Ramos (cell line): ENCODE results near the gene KIF17.

Source experiments
- in situ Hi-C: fragments of 300-500 bp; cut with MboI; formaldehyde crosslinking; loops from one replicate; pipeline ENCODE4 v1.14.3; 2022; ENCODE audit warnings: low sequenced_read_pairs; ENCODE audit not compliant: unreplicated experiment

KIF17 gene

DNA sequence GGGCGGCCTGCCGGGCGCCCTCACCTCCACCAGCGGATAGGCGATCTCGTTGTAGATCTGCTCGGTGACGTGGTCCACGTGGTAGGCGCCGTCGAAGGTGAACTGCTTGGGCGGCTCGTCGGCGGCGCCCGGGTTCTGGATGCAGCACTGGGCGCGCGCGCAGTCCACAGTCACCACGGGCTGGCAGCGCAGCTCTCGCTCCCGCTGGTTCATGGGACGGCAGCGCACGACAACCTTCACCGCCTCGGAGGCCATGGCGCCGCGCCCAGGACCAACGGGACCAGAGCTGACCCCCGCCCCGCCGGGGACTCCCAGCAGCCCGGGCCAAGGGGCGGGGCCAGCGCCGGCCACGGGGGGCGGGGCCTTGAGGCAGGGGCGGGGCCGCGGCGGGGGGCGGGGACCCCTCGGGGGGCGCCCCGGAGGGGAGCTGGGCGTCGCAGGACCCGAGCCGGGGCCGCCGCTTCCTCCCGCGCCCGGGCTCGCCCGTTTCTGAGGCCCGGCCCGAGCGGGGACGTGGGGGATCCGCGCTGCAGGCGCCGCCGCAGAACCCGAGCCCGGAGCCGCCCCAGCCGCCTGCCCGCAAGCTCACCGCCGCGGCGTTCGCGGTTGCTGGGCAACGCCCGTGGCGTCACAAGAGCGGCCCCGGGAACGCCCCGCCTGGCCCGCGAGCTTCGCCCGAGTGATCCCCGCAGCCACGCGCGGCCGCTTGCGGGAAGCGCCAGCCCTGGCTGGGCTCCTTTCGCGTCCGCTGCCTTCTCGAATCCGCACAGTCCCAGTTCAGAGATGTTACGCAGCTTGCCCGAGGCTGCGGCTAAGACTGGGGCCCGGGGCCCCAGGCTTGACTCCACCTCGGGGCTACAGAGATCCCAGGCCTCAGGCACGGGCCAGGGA lies at the start of gene KIF17:
Gene KIF17 (minus strand): TSS at position 556 of the 891 bp plus-strand sequence. CDS start 301 bp downstream, at position 255.
- in situ Hi-C loops: no loop called here

DNA sequence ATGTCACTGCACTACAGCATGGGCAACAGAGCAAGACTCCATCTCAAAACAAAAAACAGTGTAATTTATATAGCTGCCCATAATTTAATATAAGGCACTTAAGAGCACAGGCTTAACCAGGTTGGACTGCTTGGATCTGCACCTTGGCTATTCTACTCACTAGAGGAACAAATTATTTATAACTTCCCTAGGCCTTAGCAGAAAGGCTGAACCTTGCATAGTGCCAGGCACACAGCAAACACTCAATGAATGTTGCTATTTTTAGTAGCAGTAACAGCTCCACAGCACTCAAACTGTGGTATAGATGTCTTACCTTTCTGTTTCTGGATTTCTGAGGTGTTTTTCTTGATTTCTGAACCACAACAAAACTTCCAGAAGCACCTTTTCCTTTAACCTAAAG lies 49.5 kb upstream of the KIF17 start:
- in situ Hi-C loops: no loop called here

DNA sequence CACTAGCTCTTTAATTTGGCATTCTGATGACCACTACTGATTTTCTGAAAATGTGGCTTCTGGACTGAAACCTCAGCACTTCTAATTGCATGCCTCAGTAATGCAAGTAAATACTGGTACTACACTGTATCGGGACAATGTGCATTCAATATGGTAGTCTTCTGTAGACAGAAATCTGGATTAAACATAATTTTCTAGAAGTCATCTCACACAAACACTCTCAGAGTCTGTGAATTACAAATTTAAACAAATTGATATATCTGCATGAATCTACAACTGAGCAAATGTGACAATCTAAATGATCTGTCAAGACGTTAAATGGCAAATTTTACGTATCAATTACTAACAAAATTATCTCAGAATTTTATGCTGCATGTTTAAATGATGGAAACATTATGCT lies 45.6 kb upstream of the KIF17 start:
- in situ Hi-C loops: no loop called here

DNA sequence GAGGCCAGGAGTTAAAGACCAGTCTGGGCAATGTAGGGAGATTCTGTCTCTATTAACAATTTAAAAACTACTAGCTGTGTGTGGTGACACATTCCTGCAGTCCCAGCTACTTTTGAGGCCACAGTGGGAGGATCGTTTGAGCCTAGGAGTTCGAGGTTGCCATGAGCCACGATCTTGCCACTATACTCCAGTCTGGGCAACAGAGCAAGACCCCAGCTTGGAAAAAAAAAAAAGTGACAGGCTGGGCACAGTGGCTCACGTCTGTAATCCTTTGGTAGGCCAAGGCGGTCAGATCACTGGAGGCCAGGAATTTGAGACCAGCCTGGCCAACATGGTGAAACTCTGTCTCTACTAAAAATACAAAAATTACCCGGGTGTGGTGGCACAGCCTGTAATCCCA lies 42.5 kb upstream of the KIF17 start:
- in situ Hi-C loops: no loop called here

DNA sequence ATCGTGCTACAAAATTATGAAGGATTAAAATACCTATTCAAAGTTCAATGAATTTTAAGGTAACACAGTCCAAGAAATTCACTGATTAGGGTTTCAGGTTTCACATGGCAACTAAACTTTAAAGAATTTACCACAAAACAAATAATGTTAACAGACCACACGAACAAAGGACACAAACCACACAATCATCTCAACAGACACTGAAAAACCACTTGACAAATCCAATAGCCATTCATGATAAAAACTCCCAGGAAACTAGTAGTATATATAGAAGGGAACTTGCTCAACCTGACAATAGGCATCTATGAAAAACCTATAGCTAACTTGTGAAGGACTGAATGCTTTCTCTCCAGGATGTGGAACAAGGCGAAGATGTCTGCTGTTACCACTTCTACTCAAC lies 35.8 kb upstream of the KIF17 start:
- in situ Hi-C loops: no loop called here

DNA sequence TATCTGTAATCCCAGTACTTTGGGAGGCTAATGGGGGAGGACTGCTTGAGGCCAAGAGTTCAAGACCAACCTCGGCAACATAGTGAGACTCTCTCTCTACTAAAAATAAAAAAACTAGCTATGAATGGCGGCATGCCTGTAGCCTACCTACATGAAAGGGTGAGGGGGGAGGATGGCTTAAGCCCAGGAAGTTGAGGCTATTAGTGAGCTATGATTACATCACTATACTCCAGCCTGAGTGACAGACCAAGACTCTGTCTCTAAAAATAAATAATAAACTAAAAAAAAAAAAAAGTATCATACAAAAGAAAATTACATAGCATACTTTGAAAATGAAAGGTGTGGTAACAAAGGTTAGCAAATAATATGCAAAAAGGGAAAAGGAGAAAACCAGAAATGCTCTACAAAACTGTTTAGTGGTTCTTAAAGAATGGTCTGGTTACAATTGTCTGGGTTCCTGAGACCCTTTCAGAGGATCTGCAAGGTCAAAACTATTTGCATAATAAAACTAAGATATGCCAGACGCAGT lies 33.7 kb upstream of the KIF17 start:
- in situ Hi-C loops: no loop called here

DNA sequence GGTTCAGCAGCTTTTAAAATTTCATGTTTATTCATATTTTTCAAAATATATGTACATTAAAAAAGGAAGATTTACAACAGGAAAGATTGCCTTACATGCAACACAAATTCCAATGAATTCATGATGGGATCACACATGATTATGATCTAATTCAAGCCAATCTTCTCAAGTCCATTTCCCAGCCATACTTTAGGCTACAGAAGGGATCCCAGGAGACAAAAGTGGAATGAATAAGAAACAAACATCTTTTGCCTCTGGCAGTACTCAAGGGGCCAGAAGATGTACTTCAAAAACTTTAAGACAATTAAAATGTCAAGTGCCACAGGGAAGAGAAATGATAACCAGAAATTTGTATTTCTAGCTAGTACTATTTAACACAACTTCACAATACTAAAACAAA lies 24.9 kb upstream of the KIF17 start:
- in situ Hi-C loops: no loop called here

DNA sequence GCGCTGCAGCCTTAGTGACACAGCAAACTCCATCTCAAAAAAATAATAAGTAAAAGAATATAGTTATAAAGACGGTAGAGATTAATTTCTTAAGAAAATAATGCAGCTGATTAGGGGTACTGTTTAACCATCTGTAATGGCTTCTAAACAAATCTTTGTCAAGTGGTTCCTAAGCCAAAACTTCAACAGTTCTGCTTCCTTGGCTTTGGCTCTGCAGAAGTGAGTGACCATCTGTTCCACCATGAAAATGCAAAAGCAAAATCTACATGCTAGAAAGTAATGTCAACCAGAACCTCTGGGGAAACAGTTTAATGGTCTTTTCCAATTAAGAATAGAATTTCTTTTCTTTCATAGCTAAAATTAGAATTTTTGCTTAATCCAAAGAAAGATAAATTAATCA lies 23.0 kb upstream of the KIF17 start:
- in situ Hi-C loops: no loop called here

DNA sequence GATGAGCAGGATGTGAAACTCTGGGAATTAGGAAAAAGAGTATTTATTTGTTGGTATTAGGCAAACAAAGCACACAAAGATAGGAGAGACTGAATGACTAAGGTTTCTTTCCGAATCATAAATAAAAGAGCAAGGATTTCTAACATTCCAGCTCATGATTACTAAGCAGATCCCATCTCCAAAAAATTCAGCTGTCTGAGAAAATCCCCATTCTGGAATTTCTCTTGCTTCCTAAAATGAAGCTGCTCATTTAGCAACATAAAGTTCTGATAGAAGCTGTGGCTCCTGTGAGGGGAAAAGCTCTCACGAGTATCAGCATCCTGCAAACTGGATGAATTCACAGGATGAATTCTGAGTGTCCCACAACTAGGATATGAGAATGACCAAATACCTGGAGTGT lies 21.4 kb upstream of the KIF17 start:
- in situ Hi-C loops: no loop called here

DNA sequence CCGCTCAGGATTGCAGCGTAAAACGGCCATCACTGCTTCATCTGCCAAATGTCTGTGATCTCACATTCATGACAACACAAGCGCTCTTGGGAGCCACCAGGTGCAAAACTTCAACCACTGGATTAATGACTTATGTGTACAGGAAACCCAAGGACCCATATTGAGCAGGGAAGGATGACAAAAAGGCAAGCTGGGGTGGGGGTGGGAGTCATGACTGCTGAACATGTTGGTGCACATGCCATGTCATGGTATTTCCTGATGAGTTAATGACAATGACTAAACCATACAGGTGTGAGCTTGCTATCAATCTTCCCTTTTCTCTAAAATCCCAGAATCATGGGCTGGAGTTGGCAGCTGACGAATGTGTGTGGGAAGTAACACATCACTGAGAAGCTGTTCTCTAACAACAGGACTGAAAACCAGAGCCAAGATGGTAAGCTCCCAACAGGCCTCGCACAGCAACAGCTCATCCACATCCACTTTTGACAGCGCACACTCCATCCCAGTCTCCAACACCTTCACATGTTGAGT lies 17.8 kb upstream of the KIF17 start:
- in situ Hi-C loops: no loop called here

DNA sequence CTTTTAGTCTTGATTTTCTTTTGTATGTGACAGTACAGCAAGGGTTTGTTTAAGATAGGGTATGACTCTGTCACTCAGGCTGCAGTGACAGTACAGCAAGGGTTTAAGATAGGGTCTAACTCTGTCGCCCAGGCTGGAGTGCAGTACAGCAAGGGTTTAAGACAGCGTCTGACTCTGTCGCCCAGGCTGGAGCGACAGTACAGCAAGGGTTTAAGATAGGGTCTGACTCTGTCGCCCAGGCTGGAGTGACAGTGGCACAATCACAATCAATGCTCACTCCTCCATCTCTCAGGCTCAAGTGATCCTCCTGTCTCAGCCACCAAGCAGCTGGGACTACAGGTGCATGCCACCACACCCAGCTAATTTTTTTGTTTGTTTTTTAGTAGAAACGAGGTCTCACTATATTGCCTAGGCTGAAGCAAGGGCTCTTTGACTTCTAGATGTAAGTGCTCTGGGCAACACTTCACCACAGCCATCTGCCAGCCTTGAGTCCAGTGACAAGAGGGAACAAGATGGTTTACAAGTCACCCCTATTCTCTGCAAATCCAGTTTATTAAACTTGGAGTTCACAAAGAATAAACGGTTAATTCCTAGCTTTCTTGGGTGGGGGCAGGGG lies 15.7 kb upstream of the KIF17 start:
- in situ Hi-C loops: no loop called here

DNA sequence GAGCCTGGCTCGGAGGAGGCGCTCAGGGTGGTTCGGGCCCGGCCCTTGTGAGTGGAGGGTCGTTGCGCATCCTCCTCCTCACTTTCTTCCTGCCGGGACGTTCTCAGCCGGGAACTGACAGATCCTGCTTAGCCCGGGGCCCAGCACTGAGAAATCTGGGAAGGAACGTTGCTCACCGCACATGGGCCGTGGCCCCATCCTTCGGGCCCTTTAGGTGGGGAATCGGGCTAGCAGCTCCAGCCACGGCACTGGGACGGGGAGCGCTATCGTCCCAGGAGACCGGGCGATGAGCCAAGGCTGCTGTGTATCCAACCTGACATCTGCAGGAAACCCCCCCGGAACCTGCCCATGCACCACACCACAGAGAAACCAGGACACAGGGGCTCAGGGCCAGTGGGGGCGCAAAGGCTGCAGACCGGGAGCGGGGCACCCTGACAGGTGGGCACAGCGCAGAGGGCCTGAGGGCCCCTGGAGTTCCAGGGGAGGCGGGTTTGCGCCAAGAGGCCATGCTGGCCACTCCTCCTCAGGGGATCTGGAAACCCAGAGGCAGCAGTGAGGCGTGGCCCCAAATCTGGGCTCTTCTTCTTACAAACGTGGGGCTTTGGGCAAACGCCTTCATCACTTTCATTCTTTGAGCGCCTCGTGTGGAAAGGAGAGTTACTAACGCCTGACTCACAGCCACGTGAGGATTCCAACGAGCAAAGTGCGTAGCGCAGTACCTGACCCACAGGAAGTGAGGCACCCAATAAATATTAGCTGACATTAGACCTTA lies 15.0 kb upstream of the KIF17 start, which contains the start of gene SH2D5:
Gene SH2D5 (minus strand): TSS at position 116 of the 772 bp plus-strand sequence. CDS start 4,659 bp downstream, outside the sequence.
- in situ Hi-C loops: no loop called here

DNA sequence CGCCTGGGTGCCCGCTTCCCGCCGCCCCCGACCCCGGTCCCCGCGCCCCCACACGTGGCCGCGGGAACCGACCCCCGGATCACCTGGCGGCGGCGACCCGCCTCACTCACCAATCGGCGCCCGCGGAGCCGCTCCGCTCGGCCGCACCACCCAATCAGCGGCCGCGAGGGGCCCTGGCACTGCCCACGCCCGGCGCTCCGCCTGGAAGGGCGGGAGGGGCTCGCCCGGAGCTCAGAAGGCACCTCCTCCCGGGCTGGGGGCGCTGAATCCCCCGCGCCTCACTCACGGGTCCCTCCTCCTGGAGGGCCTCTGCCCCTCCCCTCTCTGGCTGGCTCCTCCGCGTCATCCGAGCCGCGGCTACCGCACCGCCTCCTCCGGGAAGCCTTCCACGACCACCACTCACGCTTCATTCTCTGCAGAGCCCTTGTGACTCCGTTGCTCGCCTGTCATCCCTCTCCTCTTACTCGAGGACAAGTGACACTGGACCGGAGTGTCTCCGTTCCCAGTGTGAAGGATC lies 14.3 kb upstream of the KIF17 start:
- in situ Hi-C loops: no loop called here

DNA sequence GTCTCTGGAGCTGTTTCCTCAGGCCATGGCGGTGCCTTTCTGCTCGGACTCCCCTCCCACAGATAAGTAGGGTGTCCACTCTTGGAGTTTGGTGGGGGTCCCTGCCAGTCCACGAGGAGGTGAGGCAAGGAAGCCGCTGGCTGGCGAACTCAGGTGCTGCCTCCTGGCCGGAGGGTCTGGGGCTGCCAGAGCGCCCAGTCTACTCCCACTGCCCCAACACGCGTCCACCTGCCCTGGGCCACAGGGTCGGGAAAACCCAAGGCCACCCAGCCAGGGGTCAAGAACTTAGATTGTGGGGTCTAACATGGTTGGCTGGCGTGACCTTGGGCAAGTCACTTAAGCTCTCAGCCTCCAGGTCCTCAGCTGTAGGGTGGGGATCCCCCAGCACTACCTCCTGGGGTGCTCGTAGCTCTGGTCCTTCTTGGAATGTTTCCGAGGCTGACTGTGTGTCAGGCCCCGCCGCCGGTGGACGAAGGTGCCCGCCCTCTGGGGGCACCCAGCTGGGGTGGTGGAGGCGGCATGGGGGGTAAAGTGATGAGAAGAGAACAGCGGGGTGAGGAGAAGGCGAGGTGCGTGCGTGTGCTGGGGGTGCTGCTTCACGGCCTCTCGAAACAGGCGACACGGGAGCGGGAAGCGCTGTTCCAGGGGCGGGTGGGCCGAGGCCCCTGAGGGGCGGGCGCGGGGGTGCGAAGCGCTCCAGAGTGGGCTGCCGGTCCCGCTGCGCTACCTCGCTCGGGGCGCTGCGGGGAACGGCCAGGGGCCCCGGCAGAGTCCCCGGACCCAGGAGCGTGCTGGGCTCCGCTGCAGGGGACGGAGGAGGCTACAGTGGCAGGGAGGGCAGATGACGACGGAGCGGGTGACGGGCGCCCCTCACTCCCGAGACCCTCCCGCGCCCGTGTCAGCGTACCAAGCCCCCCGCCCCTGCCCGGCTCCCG lies 13.5 kb upstream of the KIF17 start:
- in situ Hi-C loops: no loop called here

DNA sequence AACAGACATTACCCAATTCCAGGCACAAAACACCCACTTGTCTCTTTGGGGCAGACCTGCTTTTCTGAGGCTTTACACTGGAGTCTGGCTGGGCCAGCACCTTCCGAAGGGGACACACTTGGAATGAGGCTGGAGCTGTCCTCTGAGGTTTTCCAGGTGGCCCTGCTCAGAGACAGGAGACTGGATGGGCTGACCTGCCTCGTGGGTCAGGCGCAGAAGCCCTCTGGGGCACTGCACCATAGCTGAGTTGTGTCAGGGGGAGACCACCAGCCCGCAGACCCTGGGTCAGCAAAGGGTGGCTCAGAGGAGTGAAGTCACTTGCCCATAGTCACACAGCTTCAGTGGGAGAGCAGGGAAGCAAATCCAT lies 12.9 kb upstream of the KIF17 start:
- in situ Hi-C loops: no loop called here

DNA sequence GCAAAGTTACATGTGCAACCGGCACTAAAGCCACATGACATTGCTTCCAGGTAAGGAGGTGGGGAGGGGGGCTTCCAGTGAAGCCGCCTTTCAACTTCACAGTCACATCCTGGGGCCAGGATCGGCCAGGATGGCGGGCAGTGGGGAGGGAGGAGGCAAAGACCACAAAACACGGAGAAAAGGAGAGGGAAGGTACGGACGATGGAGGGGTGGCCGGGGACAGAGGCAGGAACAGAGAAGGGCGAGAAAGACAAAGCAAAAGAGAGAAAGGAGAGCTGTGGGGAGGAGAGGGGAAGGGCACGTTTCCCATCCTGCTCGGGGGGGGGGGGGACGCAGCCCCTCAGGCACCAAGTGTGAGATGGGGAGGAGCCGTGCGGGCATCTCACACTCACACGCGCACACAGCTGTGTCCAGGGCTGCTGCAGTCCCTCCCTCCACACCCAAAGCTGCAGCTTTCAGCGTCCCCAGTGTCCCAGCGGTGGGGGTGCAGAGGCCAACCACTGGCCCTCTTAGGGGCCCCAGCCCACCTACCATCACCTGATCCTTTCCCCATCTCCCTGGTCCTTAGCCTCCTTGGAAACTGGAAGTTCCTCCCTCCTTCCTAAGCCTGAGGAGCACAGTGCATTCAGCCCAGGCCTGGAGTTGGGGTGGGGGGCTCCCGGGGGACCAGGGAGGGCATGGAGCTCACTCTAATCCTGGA lies 12.3 kb upstream of the KIF17 start:
- in situ Hi-C loops: no loop called here

DNA sequence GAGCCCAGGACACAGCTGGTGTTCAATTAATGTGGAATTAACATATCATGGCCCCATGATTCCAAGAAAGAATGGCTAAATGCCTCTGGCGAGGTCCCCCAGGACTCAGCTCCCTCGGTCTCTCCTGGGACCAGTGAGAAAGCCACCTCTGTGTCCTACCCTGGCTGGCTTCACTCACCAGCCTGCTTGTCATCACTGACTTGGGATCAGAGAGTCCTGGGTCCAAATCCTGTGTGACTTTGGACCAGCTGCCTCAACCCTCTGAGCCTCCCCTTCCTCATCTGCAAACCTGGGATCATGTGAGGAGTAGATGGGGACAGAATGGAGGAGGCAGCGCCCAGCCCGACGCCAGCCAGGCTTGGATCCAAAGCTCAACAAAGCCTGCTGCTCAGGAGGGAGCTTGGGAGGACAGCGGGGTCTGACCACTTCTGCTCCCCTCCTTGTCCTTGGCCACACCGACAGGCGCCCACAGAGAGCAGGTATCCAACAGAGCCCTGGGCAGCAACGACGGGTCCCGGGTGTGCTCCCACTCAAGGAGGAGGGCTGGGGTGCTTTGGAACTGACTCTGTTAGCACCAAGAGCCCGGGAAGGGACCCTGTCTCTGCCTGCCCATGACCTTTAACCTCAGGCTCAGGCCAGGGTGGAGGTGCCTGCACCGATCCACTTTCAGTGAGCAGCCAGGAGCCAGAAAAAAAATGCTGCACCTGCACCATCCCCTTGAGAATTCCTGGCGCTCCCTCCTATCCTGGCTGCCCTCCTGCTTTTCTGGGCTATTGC lies 11.5 kb upstream of the KIF17 start:
- in situ Hi-C loops: no loop called here
